Measurements from ENCODE around the gene DNLZ.
"Not testable (repeated sequence)": the region's sequence is repeated elsewhere in the genome, so short reads cannot be mapped to it uniquely, and the experiment has no call there.

The DNLZ gene

DNA sequence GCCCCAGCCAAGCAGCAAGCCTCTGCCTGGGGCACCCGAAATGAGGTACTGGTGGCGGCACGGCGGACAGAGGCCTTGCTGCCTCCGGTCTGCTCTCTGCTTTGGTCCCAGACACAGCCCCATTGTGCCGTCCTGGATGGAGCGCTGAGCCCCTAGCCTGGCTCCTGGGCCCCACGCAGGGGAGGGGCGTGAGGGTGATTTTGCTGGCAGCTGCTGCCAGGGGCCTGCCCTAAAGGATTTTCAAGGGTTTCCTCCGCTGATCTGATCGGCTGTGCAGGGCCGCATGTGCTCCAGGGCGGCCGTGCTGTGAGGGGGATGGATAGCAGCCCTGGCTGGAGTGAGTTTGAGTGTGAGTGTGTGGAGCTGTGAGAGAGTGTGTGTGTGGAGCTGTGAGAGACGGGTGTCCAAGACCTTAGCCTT is 34.9 kb downstream of the DNLZ start:
- no peak for DNase-seq

DNA sequence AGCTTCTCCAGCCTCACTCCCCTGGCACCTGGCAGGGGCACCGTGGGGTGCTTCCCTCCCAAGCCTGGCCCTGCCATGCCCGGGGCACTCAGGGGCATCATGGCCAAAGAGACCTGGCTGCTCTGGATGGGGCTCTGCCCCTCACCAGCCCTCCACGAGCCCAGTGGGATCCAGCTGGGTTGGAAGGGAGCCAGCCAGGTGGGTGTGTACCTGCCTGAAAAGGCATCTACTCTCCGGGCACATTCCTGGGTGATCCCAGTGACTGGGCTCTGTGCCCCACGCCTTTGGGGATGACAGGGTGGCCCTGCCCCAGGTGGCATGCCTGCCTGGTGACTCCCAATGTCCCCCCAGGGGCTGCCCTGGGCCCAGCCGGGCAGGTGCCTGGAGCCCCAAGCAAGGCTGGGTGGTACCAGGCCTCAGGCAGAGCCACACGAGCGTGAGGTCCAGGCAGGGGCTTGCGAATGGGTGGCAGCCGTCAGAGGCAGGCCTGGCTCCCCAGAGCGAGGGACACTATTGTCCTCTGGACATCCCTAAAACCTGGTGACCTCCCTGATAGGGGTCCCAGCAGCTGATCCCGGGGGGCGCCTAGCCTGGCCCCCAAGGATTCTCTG is 35.4 kb downstream of the DNLZ start:
- DNase-seq: no peak

DNA sequence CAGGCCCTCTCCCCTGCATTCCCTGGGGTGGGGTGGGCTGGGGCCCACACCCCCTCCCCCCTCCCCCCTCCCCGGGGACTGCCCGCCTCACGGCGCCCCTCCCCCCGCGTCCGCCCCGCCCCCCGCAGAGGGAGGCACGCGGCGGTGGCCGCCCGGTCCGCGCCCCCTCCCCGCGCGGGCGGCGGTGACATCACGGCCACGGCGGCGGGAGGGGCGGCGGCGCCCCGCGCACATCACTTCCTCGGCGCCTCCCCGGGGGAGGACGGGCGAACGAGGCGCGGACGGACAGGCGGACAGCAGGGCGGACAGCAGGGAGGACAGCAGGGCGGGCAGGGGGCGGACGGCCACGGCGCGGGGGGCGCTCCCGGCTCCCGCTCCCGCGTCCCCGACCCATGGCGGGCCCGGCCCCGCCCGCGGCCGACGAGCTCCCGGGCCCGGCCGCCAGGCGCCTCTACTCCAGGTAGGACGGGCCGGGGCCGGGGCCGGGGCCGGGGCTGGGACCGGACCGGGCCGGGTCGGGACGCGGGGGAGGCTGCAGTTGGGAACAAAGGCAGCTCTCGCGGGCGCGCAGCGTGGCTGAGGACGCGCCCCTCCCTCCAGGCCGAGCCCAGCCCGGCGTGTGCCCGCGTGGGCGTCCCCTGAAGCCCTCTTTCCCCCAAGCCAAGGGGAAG is 36.1 kb downstream of the DNLZ start, which contains the start of gene GPSM1:
TSS of gene GPSM1 (plus strand) at position 236 of the 671 bp plus-strand sequence. CDS start at position 393, 157 bp downstream.
- peak; percentile 24 for DNase-seq

DNA sequence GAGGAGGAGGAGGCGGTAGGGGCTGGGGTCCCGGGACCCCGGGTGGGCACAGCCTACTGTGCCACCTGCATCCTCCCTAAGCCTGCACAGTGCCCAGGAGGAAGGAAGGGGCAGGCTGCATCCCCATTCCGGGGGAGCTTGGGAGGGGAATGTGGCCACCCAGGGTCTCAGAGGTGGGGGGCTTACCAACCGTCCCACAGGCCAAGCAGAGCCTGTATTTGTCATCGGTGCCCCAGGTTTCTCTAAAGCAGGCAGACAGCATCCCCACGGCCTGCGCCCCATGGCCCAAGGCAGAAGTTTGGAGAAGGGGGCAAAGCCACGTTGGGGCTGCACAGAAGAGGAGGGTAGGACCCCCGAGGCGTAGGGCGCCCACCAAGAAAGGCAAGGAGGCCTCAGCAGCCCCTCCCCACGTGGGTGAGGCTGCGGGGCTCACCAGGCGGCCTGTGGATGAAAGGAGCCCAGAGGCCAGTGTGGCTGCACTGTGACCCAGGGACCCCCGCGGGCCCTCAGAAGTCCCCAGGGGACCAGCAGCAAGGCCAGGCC is 36.7 kb downstream of the DNLZ start:
- DNase-seq: no peak

DNA sequence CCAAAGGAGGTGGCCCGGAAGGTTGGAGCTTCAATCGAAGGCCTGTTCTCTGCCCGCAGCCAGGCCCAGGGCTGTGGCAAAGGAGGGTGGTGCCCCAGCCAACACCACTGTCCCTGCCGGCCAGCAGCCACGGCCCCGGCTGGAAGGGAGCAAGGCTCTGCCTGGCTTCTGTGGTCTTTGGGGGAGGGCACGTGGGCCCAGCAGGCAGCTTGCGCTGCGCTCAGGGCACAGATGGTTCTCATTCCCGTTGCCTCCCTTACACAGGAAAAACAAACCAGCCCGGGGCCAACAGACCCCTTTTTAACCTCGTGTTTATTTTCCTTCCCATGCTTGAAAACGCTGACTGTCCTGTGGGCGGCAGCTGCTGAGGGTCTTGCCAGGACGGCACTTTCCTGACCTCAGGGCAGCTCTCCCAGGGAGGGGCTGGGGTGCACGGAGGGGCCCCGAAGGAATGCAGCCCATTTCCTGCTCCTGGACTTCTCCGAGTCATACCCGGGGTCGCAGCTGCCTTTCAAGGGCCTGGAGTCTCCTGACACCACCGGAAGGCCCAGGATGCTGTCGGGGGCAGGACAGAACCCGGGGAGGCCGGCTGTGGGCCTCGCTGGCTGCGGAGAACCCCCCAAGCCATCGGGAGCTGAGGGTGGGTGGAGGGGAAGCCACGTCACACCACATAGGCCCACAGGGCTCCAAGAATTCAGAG is 37.3 kb downstream of the DNLZ start:
- DNase-seq: no peak

DNA sequence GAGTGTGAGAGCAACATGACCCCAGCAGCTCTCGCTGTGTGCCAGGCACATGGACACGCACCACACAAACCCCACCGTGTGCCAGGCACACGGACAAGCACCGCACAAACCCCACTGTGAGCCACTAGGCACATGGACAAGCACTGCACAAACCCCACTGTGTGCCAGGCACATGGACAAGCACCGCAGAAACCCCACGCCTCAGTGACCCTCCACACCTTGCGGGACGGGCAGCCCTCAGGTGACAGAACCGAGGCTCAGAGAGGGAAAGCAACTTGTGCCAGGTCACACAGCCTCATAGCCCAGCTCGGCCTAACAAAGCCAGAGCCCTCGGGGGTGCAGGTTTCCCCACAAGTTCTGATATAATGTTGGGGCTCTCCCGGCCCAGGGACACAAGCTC is 38.2 kb downstream of the DNLZ start:
- DNase-seq: no peak

DNA sequence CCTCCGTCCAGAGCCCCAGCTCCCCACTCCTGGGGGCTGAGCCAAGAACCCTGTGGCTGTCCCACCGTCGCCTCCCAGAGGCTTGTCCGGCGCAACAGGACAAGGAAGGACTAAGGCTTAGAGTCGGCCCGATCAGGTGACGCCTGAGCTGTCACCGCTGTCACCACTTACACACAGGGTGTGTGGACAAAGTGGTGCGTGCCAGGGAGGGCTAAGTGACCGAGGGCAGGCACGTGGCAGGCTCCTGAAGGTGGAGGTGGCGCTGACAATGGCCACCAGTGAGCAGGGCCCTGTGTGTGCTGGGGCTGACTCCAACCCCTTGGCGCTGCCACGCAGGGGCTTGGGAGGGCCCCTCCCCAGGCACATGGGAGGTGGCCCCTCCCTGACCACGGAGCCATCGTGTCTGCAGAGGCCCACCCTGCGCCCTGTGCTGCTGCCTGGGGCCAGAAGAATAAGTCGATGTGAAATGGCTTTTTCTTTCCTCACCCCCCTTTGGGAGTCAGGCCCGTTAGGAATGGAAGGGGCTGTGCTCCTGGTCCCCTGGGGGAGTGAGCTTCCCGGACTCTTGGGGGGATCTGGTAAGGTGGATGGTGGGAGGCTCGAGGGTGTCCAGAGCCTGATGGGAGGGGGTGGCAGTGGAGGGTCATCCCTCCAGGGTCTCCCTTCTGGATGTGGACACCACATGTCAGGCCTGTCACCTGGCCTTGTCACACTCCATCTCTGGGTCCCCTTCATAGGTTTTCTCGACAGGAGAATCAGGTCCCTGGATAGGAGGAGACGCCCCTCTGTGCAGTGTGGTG is 38.8 kb downstream of the DNLZ start:
- no peak for DNase-seq

DNA sequence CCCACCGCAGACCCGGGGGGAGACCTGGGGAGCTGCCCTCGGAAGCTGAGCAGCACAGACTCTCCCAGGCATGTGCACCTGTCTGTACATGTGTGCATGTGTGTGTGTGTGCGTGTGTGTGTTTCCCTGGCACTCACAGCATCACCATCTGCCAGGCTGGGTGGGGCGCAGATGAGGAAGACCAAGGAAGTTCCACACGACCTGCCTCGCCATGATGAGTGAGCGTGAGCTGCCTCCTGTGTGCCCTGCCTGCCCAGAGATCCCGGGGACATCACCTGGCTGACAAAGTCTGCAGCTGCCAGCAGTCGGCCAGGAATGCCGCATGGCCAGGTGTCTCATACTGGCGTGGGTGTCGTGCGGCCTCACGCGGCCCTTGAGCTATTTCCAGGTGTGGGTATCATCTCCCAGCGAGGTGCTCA is 40.2 kb downstream of the DNLZ start:
- no peak for DNase-seq

DNA sequence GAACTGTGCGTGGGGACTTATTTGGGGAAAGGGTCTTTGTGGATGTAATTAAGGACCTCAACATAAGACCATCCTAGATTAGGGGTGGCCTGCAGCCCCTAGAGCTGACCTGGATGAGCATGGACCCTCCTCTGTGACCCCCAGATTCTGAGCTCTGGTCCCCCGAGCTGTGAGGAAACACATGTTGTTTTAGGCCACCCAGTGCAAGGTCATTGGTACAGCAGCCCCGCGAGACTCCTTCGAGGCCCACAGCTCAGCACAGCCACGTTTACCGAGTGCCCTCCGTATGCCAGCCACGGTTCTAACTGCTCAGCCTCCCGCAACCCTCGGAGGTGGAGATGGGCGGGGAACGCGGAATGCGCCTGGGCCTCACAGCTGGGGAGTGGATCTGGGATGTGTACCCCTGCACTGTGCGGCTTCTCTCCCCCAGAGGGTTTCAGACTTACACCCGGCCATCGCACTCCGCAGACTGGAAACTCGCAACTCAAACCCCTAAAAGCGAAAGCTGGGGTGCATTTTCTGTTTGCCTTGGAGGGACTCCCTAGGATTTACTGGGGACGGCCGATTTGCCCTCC is 40.7 kb downstream of the DNLZ start:
- no peak for DNase-seq

DNA sequence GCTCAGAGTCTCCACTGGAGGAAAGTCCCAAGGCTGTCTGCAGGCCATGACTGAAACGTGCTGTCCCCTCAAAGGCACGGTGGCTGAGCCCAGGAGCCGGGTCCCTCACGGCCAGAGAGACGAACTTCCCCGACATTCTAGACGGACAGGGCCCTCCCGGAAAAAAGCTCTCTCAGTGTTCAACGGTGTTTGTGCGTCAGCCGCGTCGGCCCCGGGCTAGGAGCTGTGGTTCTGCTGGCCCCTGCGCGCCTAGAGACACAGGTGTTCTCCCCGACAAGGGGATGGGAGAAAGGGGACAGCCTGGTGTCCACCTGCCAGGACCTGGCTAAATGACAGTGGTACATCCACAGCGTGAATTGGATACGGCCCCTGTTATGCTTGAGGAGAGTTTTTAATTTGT is 42.0 kb downstream of the DNLZ start:
- no peak for DNase-seq

DNA sequence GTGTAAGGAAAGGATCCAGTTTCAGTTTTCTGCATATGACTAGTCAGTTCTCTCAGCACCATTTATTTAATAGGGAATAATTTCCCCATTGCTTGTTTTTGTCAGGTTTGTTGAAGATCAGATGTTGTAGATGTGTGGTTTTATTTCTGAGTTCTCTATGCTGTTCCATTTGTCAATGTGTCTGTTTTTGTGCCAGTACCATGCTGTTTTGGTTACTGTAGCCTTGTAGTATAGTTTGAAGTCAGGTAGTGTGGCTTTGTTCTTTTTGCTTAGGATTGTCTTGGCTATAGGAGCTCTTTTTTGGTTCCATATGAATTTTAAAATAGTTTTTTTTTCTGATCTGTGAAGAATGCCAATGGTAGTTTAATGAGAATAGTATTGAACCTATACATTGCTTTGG is 42.6 kb downstream of the DNLZ start:
- not testable (repeated sequence) for DNase-seq

DNA sequence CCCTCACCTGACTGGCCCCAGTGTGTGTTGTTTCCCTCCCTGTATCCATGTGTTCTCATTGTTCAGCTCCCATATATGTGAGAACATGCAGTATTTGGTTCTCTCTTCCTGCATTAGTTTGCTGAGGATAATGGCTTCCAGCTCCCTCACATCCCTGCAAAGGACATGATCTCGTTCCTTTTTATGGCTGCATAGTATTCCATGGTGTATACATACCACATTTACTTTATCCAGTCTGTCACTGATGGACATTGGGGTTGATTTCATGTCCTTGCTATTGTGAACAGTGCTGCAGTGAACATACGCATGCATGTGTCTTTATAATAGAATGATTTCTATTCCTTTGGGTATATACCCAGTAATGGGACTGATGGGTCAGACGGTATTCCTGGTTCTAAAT is 43.6 kb downstream of the DNLZ start:
- DNase-seq: not testable (repeated sequence)

DNA sequence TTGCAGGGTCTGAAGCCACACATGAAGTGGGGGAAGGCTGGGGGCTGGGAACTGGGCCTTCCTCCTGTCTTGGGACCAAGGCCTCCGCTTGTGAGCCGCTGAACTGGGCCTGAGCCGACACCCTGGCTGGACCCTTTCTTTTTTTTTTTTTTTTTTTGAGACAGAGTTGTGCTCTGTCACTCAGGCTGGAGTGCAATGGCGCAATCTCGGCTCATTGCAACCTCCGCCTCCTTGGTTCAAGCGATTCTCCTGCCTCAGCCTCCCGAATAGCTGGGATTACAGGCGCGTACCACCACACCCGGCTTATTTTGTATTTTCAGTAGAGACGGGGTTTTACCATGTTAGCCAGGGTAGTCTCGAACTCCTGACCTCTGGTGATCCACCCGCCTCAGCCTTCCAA is 44.3 kb downstream of the DNLZ start:
- DNase-seq: not testable (repeated sequence)

DNA sequence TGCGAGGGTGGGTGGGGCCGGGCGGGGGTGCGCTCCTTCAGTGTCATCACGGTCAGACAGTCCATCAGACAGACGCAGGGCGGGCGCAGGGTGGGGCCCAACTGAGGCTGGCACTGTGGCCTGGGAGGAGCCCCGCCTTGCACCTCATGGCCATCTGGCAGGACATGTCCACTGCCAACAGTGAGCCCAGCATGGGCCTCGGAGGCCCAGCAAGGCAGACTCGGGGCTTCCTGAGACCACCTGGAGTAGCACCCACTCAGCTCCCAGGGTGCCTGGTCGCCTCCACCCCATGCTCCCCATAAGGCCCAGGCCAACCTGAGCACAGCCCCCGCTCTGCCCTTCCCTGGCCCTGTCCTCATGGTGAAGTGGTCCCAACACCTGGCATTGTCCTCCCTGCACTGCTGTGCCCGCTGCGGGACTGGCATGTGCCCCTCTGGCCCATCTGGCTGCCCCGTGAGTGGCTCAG is 44.7 kb downstream of the DNLZ start:
- DNase-seq: no peak

DNA sequence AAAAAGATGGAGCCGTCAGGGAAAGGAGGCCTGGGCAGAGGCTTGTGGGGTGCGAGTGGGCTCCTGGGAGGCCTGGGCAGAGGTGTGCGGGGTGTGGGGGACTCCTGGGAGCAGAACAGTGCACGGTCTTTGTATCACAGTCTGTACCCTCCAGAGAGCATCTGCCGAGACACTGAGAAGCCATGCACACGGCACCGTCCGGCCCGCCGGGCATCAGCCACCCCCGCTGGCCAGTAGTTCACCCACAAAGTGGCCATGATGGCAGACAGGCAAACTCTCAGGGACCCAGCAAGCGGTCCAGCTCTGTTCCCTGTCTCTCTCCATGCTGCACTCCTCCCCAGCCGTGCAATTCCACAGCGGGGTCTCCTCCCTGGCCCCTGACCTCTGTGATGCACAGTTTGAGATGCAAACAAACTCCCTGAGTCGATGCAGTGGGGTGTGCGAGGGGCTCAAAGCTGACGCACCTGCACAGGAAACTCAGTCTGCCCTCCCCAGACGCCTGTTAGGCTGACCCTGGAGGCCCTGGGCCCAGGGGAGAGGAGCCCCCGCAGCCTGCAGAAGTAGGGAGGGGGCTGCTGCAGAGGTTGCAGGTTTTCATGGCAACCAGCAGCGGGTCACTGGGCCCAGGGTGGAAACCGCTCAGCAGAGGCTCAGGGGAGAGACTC is 45.3 kb downstream of the DNLZ start:
- DNase-seq: no peak

DNA sequence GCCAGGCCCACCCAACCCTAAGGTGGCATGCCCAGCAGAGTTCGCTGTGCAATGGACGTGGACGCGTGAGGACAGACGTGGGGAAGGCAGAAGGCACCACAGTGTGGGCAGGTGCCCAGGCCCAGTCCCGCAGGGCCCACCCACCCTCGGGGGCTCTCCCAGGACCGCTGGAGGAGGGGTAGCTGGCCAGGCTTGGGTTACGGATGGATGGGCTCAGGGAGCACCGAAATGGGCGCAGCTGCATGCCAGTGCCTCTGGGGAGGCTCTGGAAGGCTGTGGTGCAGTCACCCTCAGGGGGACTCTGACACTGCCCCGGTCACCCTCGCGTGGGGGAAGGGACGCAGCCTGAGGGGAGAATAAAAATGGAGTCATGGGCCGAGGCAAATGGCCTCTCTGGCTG is 45.8 kb downstream of the DNLZ start:
- DNase-seq: no peak

DNA sequence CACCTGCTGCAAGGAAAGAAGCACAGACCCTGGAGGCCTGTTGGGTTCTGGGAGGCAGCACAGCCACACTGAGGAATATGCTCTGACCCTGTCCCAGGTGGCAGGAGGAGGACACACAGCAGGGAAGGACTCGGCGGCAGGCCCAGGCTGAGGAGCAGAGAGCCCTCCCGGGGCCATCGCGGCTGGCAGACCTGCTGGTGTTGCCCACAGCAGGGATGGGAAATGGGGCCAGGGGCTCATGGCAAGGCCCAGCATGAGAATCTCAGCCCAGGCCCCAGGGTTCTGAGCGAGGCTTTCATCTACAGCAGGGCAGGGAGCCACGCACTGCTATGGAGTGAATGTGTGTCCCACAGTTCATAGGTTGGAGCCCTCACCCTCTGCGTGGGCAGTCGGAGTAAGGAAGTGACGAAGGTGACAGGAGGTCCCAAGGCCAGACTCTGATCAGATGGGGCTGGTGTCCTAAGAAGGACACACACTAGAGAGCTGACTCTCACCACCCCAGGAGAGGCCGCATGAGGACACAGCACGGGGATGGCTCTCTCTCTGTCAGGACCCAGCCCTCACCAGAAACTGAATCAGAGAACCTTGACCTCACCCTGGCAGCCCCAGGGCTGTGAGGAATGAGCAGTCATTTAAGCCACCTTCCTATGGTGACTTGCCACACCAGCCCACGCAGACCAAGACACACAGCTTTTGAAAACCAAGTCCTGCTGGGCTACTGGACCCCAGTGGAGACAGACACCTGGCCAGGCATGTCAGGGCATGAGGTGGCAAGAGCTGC is 46.5 kb downstream of the DNLZ start:
- DNase-seq: no peak

DNA sequence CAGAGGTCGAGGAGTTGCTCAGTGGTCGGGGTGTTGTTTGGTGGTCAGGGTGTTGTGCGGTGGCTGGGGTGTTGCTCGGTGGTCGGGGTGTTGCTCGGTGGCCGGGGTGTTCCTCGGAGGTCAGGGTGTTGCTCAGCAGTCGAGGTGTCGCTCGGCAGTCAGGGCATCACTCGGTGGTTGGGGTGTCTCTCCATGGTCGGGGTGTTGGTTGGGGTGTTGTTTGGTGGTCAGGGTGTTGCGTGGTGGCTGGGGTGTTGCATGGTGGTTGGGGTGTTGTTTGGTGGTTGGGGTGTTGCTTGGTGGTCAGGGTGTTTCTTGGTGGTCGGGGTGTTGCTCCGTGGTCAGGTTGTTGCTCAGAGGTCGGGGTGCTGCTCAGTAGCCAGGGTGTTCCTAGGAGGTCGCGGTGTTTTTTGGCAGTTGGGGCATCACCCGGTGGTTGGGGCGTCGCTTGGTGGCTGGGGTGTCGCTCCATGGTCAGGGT is 47.2 kb downstream of the DNLZ start:
- DNase-seq: no peak

DNA sequence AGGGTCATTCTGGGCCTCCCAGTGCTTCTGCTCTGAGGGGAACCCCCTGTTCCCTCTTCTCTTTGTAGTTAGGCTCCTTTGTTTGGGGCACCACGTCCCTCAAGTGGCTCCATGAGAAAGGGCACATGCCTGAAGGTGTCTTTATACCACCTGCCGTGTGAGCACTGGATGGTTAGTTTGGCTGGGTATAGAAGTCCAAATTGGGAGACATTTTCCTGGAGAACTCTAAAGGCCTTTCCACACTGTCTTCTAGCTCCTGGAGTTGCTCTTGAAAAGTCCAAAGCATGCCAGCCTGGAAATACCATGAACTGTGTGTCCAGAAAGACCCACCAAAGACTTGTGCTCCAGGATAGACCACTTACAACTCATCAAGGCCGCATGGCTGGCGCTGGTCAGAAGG is 48.6 kb downstream of the DNLZ start:
- no peak for DNase-seq

DNA sequence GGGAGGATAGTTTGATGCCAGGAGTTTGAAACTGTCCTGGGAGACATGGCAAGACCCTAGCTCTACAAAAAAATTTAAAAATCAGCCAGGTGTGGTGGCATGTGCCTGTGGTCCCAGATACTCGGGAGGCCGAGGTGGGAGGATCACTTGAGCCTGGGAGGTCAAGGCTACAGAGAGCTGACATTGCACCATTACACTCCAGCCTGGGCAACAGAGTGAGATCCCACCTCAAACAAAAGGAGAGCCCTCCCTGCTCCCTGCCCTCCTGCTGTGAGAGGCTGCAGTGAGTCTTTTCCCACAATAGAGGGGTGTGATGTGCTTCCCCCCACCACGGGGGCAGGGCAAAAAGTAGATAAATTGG is 49.5 kb downstream of the DNLZ start:
- no peak for DNase-seq
